Measurements from ENCODE around the gene WDR46. TPM values are rescaled to one million over a fixed set of nuclear protein-coding genes. Genes with fewer than 3 reads are reported as not detected.

WDR46 gene
- total and polyA plus RNA-seq, 2 donors (not counting 3 experiments of a cell fraction or from before 2014, with no cell fraction given): 61.4 to 71.2 TPM

DNA sequence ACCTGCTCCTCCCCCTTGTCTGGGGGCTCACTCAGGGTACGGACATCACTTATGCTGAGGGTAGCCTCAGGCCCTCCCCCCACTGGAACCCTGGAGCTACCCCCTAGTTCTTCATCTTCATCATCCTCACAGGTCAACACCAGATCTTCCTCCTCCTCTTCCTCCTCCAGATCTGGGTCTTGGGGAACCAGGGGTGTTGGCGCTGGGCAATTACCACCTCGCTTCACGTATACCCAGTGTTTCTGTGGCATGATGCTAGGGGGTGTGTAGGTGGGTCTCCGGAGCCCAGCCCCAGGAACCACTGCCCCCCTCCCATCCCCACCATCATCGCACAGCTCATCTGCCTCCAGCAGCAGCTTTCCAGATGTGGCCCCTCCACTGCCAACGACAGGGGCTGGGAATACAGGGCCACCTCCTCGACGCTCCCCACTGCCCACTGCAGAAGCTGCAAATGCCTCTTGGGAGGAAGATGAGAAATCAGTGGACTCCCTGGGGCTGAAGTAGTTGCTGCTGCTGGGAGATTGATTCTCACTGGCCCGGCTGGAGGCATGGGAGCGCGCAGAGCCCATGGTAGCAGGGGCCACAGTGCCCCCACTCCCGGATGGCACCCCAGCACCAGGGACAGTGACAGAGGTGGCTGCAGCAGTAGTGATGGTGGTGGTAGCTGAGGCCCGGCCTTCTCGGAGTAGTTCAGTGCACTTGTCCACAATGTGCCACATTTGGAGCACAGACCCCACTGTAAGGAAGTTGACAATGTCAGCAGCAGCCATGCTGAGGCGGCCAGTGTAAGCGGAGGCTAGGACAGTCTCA is 27.0 kb upstream of the WDR46 start:
- dilution Hi-C loops (cut with MboI; ENCODE audit: extremely low pct_ligation_motif_present, low sequenced_read_pairs): no loop called here
- peaks cover 35% of the 10 kb centered on the region for H3K79me2 ChIP-seq (ENCODE audit: control insufficient read depth, insufficient read depth, low read length)
- no peak for TF ChIP-seq POLR2A (IDR thresholded peaks at IDR 0.05; ENCODE audit: low read depth, low read length)
- no peak for TF ChIP-seq EZH2 (IDR thresholded peaks at IDR 0.05; ENCODE audit: borderline replicate concordance, low read depth, low read length, severe bottlenecking)
- TF ChIP-seq JUN (IDR thresholded peaks at IDR 0.05; ENCODE audit: borderline replicate concordance, insufficient read depth, insufficient read length, low read depth): no peak
- TF ChIP-seq, protein P1, sequence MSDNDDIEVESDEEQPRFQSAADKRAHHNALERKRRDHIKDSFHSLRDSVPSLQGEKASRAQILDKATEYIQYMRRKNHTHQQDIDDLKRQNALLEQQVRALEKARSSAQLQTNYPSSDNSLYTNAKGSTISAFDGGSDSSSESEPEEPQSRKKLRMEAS (IDR thresholded peaks at IDR 0.05; ENCODE audit: insufficient read depth, insufficient read length): no peak
- TF ChIP-seq FOS (IDR thresholded peaks at IDR 0.05; ENCODE audit: borderline replicate concordance, insufficient read depth, low read length): no peak
- TF ChIP-seq, protein P2, sequence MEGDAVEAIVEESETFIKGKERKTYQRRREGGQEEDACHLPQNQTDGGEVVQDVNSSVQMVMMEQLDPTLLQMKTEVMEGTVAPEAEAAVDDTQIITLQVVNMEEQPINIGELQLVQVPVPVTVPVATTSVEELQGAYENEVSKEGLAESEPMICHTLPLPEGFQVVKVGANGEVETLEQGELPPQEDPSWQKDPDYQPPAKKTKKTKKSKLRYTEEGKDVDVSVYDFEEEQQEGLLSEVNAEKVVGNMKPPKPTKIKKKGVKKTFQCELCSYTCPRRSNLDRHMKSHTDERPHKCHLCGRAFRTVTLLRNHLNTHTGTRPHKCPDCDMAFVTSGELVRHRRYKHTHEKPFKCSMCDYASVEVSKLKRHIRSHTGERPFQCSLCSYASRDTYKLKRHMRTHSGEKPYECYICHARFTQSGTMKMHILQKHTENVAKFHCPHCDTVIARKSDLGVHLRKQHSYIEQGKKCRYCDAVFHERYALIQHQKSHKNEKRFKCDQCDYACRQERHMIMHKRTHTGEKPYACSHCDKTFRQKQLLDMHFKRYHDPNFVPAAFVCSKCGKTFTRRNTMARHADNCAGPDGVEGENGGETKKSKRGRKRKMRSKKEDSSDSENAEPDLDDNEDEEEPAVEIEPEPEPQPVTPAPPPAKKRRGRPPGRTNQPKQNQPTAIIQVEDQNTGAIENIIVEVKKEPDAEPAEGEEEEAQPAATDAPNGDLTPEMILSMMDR (IDR thresholded peaks at IDR 0.05; ENCODE audit: extremely low read depth in 1 of 2, insufficient read depth in 1 of 2, low read depth in 1 of 2, low read length in 2 of 2): no peak
- TF ChIP-seq GATA2 (IDR thresholded peaks at IDR 0.05; ENCODE audit: insufficient read depth, insufficient read length, low read depth, low read length): no peak
- no peak for TF ChIP-seq MYC (IDR thresholded peaks at IDR 0.05; ENCODE audit: low read depth, low read length)
- no peak for TF ChIP-seq POLR2AphosphoS5 (IDR thresholded peaks at IDR 0.05; ENCODE audit: insufficient read depth, low read depth, low read length)
- H3K4me1 ChIP-seq (ENCODE audit: control insufficient read depth, extremely low read depth, insufficient read depth, low read length): peaks cover 45% of the 10 kb centered on the region
- H3K9me3 ChIP-seq (replicated peaks; ENCODE audit: control insufficient read depth, insufficient read depth, low read length): no peaks in the 10 kb centered on the region
- DNase-seq (ENCODE audit: low read depth, low spot score): no peak
- H3K4me3 ChIP-seq (replicated peaks in 1 of 3; ENCODE audit: insufficient read depth in 1 of 3, low read depth in 1 of 3, low read length in 3 of 3): no peak overlapping the region
- no peaks in the 10 kb centered on the region for H4K20me1 ChIP-seq (replicated peaks; ENCODE audit: control insufficient read depth, extremely low read depth, insufficient read depth, low read length)
- no TSS peak for BruUV-seq (replicated peaks)
- CTCF ChIA-PET: no interaction called here
- no peak overlapping the region for H3K4me2 ChIP-seq (ENCODE audit: insufficient read depth, low read length)
- H3K27ac ChIP-seq (ENCODE audit: insufficient read depth, low read depth, low read length): no peak overlapping the region
- POLR2A ChIA-PET: no interaction called here
- no peak for FAIRE-seq
- H3K9ac ChIP-seq (replicated peaks; ENCODE audit: extremely low read depth, insufficient read depth, low read length): no peak overlapping the region
- intact Hi-C loops (cut with micrococcal nuclease): loop anchor here (10.0 kb wide), 1 partner anchor 259 kb away; no protein-coding TSS in a partner anchor
- no peak overlapping the region for H2AFZ ChIP-seq (ENCODE audit: low read depth, low read length)
- H3K36me3 ChIP-seq (ENCODE audit: control insufficient read depth in 2 of 2, extremely low read depth in 1 of 2, insufficient read depth in 2 of 2, low read length in 2 of 2): peaks cover 5 to 22% of the 10 kb centered on the region in 2 experiments
- no peaks in the 10 kb centered on the region for H3K9me1 ChIP-seq (replicated peaks; ENCODE audit: control insufficient read depth, extremely low read depth, insufficient read depth, low read length)
- no peaks in the 10 kb centered on the region for H3K27me3 ChIP-seq (ENCODE audit: control insufficient read depth in 2 of 2, insufficient read depth in 2 of 2, low read length in 2 of 2)
